GM19324 (cell line): Measurements from ENCODE around the gene DICER1.

Experiments used
- ATAC-seq: cut with Tn5 transposase; IDR thresholded peaks from one replicate; pipeline ENCODE4 v1.9.1; 2021; ENCODE audit warnings: mild to moderate bottlenecking, moderate library complexity; ENCODE audit not compliant: unreplicated experiment, low FRiP score

DICER1 gene

GRCh38 chr14:95045106-95045701 is 112.1 kb downstream of the DICER1 start:
- no peak for ATAC-seq

GRCh38 chr14:95044463-95045105 is 112.7 kb downstream of the DICER1 start:
- ATAC-seq, result no peak

DNA sequence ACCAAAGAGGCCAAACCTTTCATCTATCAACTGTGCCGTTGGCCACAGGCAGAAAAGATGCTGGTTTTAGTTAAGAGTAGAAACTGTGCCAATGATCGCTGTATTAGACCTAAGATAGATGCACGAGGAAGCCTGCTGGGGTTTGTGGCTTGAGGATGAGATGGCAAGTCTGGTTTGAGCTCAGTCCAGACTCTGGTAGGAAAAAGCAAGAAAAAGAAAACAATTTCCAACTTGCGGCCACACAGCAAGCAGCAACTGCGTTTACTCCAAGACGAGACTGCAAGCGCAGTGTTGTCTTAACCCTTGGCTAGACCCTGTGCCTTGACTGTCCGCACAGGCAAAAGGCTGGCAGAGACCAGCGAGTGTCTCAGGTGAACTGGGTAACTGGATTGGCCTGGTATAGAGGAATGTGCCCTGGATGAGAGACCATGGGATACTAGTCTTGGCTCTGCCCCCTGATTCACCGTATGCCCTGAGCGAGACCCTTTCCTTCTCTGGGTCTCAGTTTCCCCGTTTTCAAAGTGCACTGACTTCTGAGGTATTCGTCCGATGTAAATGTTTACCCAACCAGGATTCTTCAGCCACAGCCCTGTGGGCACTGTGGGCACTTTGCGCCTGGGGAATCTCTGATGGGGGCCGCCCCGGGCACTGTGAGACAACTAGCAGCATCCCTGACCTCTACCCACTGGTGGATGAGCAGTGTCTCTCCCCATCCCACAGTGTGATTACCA is 113.4 kb downstream of the DICER1 start:
- ATAC-seq, result no peak

GRCh38 chr14:95043314-95043713 is 114.0 kb downstream of the DICER1 start:
- no peak for ATAC-seq

DNA sequence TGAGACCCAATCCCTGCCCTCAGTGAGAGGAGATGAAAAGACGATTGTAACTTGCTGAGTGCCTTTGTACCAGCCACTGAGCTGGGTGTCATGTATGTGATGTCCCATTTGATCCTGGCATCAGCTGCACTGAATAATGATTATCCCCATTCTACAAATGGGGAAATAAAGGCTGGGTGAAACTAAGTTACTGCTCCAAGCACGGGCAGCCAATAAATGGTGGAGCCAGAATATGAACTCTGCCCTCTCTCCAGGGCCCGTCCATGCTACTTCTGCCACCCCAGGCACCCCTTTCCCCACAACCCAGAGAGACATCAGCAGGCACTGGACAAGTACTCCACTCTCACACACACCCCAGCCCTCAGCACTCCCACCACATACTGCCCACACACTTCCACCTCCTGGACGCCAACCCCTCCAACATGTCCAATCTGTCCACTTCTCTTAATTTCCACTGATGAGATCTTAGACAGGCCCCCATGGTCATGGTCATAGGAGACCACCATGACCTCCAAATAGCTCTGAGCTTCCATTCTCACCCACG is 115.8 kb downstream of the DICER1 start:
- no peak for ATAC-seq

GRCh38 chr14:95040708-95041476 is 116.4 kb downstream of the DICER1 start:
- no peak for ATAC-seq

GRCh38 chr14:95039993-95040348 is 117.4 kb downstream of the DICER1 start:
- no peak for ATAC-seq

GRCh38 chr14:95039259-95039992 is 117.9 kb downstream of the DICER1 start:
- ATAC-seq, result no peak

- no peak for ATAC-seq
These were observed 118.6 kb downstream of the DICER1 start for GRCh38 chr14:95038521-95039250.

- ATAC-seq, result no peak
These were observed 120.1 kb downstream of the DICER1 start for GRCh38 chr14:95037273-95037672.
